Measurements from ENCODE around the gene TMTC1. TPM values are rescaled to one million over a fixed set of nuclear protein-coding genes. Genes with fewer than 3 reads are reported as not detected.
"Not testable (repeated sequence)": the region's sequence is repeated elsewhere in the genome, so short reads cannot be mapped to it uniquely, and the experiment has no call there.

TMTC1 gene
- total RNA-seq, 1 donor from 2014 or later, result 35.3 TPM

DNA sequence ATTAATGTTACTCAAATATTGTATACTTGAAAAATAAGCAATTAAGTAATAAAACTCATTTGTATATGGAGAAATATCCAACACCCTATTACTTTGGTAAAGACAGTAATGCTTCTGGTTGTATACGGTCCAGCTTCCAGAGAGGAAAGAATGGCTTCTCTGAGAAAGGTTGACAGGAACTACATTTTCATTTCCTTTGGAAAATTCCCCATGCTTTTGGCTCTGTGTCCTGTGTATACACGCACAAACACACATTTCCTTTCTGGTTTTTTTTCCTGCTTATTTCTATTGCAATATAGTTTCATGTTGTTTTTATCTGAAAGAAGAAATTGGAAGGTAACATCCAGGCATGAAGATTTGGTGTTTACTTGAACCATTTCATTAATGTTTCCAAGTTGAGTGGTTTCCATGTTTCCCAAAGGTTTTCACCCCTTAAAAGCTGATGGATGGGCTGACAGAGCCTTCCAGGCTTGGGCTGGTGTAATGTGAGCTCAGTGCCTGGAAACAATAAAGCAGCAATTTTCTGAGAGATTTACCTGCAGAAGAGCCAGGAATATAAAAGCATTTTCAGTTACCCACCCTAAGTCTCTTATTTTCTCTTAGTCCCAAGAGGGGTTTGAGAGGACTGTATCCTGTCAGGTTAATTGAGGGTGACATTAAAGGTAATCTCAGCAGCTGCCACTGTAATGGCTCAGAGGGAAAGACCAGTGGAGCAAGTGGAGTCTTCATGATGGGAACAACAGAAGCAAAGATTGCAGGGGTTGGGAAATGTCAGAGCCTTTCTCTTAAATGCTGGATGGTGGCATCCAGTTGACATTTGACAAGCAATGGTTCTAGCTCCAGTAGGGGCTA lies 33.4 kb upstream of the TMTC1 start:
- DNase-seq (ENCODE audit: extremely low spot score, unreplicated experiment), result no peak
- TF ChIP-seq CTCF (IDR thresholded peaks at IDR 0.05), result no peak
- no peak overlapping the region for H3K27ac Mint-ChIP-seq (ENCODE audit: unreplicated experiment)
- peaks cover 4% of the 10 kb centered on the region for H3K9me3 Mint-ChIP-seq (ENCODE audit: unreplicated experiment)
- H3K36me3 Mint-ChIP-seq (ENCODE audit: unreplicated experiment), result peaks cover 2% of the 10 kb centered on the region
- H3K27me3 Mint-ChIP-seq (ENCODE audit: unreplicated experiment), result peaks cover 10% of the 10 kb centered on the region
- H3K4me1 Mint-ChIP-seq (ENCODE audit: unreplicated experiment), result no peaks in the 10 kb centered on the region
- H3K4me3 Mint-ChIP-seq (ENCODE audit: unreplicated experiment), result no peak overlapping the region

DNA sequence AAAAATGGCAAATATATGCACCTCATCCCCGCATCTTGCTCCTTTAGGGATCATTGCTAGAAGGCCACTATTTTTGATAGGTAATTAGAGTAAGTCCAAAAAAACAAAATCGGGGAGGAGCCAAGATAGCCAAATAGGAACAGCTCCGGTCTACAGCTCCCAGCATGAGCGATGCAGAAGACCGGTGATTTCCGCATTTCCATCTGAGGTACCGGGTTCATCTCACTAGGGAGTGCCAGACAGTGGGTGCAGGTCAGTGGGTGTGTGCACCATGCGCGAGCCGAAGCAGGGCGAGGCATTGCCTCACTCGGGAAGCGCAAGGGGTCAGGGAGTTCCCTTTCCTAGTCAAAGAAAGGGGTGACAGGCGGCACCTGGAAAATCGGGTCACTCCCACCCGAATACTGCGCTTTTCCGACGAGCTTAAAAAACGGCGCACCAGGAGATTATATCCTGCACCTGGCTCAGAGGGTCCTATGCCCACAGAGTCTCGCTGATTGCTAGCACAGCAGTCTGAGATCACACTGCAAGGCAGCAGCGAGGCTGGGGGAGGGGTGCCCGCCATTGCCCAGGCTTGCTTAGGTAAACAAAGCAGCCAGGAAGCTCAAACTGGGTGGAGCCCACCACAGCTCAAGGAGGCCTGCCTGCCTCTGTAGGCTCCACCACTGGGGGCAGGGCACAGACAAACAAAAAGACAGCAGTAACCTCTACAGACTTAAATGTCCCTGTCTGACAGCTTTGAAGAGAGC lies 26.0 kb upstream of the TMTC1 start:
- H3K4me3 Mint-ChIP-seq (ENCODE audit: unreplicated experiment); H3K4me1 Mint-ChIP-seq (ENCODE audit: unreplicated experiment); DNase-seq (ENCODE audit: extremely low spot score, unreplicated experiment); H3K9me3 Mint-ChIP-seq (ENCODE audit: unreplicated experiment); H3K27me3 Mint-ChIP-seq (ENCODE audit: unreplicated experiment); H3K36me3 Mint-ChIP-seq (ENCODE audit: unreplicated experiment); H3K27ac Mint-ChIP-seq (ENCODE audit: unreplicated experiment): not testable (repeated sequence)

DNA sequence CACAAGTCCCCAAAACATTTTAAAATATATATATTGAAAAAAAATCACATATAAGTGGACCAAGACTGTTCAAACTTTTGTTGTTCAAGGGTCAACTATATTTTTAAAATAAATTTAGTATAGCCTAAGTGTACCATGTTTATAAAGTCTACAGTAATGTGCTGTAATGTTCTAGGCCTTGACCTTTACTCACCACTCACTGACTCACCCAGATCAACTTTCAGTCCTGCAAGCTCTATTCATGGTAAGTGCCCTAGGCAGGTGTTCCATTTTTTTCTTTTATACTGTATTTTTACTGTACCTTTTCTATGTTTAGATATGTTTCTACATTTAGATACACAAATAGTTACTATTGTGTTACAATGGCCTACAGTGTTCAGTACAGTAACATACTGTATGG lies 23.4 kb upstream of the TMTC1 start:
- H3K27ac Mint-ChIP-seq (ENCODE audit: unreplicated experiment), result no peak overlapping the region
- peaks cover under 1% of the 10 kb centered on the region for H3K27me3 Mint-ChIP-seq (ENCODE audit: unreplicated experiment)
- H3K4me1 Mint-ChIP-seq (ENCODE audit: unreplicated experiment), result peaks cover 6% of the 10 kb centered on the region
- no peak for TF ChIP-seq CTCF (IDR thresholded peaks at IDR 0.05)
- H3K4me3 Mint-ChIP-seq (ENCODE audit: unreplicated experiment), result no peak overlapping the region
- peaks cover under 1% of the 10 kb centered on the region for H3K36me3 Mint-ChIP-seq (ENCODE audit: unreplicated experiment)
- H3K9me3 Mint-ChIP-seq (ENCODE audit: unreplicated experiment), result peaks cover 1% of the 10 kb centered on the region
- no peak for DNase-seq (ENCODE audit: extremely low spot score, unreplicated experiment)

DNA sequence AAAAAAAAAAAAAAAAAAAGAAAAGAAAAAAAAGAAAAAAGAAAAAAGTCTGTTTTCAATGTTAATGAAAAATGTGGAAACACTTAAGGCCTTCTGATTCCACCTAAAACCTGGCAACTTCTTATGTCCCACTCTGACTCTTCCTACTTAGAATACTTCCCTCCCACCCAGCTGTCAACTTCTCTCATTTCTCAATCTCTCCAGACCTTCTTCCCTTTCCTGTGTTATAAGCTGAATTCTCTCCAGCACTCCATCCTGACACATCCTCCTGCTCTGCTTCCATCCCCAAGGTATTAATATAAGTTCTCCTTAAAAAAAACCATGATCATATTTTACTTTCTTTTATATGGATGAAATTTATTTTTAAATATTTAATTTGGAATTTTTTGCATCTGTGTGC lies 20.3 kb upstream of the TMTC1 start:
- no peaks in the 10 kb centered on the region for H3K36me3 Mint-ChIP-seq (ENCODE audit: unreplicated experiment)
- H3K27me3 Mint-ChIP-seq (ENCODE audit: unreplicated experiment), result peaks cover 3% of the 10 kb centered on the region
- H3K27ac Mint-ChIP-seq (ENCODE audit: unreplicated experiment), result no peak overlapping the region
- H3K9me3 Mint-ChIP-seq (ENCODE audit: unreplicated experiment), result peaks cover 4% of the 10 kb centered on the region
- TF ChIP-seq CTCF (IDR thresholded peaks at IDR 0.05), result no peak
- DNase-seq (ENCODE audit: extremely low spot score, unreplicated experiment), result no peak
- no peak overlapping the region for H3K4me3 Mint-ChIP-seq (ENCODE audit: unreplicated experiment)
- H3K4me1 Mint-ChIP-seq (ENCODE audit: unreplicated experiment), result peaks cover 17% of the 10 kb centered on the region

DNA sequence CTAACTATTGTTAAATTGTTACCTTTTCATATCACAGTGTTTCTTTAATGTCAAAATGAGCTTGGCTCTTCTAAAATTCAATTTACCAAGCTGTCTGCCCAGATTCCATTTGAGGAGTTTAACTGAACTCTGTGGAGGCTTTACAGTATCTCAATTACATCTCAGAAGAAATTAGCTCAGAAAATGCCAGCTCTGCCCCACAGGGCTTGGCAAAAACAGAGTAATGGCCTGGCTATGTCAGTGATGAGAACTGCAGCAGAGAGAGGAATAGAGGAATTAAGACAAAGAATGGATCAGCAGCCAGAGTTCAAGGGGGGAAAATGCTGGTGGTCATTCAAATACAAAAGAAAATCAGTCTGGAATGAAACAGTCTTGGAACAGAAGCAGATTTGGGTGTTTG lies 15.8 kb upstream of the TMTC1 start:
- peaks cover 25% of the 10 kb centered on the region for H3K4me1 Mint-ChIP-seq (ENCODE audit: unreplicated experiment)
- peaks cover 3% of the 10 kb centered on the region for H3K27me3 Mint-ChIP-seq (ENCODE audit: unreplicated experiment)
- H3K27ac Mint-ChIP-seq (ENCODE audit: unreplicated experiment), result no peak overlapping the region
- no peak overlapping the region for H3K4me3 Mint-ChIP-seq (ENCODE audit: unreplicated experiment)
- TF ChIP-seq CTCF (IDR thresholded peaks at IDR 0.05), result no peak
- no peak for DNase-seq (ENCODE audit: extremely low spot score, unreplicated experiment)
- peaks cover 4% of the 10 kb centered on the region for H3K9me3 Mint-ChIP-seq (ENCODE audit: unreplicated experiment)
- H3K36me3 Mint-ChIP-seq (ENCODE audit: unreplicated experiment), result no peaks in the 10 kb centered on the region

All from osteocyte (in vitro differentiated cells).